ENCODE measurements around the gene SIGLEC15.
A peak's percentile ranks its signal among the peaks of the same experiment; 100 is the strongest.

The SIGLEC15 gene, protein sequence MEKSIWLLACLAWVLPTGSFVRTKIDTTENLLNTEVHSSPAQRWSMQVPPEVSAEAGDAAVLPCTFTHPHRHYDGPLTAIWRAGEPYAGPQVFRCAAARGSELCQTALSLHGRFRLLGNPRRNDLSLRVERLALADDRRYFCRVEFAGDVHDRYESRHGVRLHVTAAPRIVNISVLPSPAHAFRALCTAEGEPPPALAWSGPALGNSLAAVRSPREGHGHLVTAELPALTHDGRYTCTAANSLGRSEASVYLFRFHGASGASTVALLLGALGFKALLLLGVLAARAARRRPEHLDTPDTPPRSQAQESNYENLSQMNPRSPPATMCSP

DNA sequence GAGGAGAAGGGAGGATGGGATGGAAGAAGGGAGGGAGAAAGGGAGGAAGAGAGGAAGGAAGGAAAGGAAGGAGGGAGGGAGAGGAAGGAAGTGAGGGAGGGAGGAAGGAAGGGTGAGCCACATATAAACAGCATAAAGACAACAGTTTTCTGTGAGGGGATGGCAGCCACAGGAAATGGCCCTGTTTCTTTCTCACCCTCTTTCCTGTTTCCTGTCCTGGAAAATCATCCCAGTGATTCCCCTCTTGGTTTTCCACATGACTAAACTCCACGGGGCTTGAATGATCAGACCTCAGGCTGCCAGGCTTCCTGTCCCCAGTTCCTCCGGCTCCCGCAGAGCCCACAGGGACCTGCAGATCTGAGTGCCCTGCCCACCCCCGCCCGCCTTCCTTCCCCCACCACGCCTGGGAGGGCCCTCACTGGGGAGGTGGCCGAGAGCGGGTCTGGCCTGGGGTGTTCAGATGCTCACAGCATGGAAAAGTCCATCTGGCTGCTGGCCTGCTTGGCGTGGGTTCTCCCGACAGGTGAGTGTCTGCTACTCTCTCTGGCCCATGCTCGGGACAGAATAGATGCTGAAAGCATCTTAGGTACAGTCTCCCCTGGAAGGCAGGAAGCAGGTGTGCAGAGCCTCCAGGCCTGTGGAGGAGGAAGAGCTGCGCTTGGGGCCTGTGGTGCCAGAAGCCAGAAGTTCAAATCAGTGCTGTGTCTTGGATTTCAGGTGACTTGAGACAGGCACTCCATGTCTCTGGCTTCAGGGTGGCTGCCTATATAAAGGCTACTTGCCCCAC is at the start of gene SIGLEC15:
Gene SIGLEC15, plus strand, starts transcription at position 418 of the 787 bp plus-strand sequence. Its CDS starts 54 bp downstream, at position 472.
- TF ChIP-seq JUND (IDR thresholded peaks at IDR 0.05; ENCODE audit: low read depth) = no peak
- in situ Hi-C loops (cut with HindIII; ENCODE audit: low pct_unique_long_range_greater_than_20kb, low sequenced_read_pairs) = no loop called here
- no peak for DNase-seq (ENCODE audit: low read depth in 1 of 2, low spot score in 1 of 2)

DNA sequence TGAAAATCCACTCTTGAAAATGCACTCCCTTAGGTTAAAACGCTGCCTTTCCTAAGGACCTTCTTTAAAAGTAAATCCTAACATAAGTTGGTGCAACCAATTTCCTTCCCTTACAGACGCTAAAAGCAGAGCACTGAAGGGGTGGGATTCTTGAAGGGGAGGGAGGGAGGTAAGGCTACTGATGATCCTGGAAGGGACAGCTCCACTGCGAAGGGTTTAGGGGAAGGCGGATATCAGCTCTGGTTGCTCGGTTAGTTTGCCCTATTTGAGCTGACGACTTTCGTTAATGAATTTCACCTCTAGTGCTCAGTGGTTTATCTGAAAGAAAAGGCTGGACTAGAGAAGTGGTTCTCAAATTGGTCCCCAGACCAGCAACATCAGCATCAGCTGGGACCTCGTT is 49.7 kb upstream of the SIGLEC15 start:
- no peak for TF ChIP-seq JUND (IDR thresholded peaks at IDR 0.05; ENCODE audit: low read depth)
- DNase-seq (ENCODE audit: low read depth in 1 of 2, low spot score in 1 of 2) = no peak
- in situ Hi-C loops (cut with HindIII; ENCODE audit: low pct_unique_long_range_greater_than_20kb, low sequenced_read_pairs) = no loop called here

DNA sequence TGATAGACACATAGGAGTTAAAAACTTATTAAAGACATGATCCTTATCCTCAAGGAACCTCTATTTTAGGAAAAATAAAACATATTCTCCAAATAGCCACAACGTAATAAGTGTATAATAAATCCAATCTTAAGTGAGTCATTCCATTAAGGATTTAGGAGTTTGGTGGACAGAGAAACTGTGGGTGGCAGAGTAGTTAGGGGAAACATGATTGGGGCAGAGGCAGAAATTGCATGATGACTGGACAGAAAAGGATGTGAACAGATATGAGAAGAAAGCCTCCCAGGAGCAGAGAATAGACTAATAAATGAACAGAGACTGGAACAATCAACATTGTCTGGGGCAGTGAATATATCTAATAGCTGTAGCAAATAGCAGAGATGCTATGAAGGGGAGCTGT is 48.1 kb upstream of the SIGLEC15 start:
- DNase-seq (ENCODE audit: low read depth in 1 of 2, low spot score in 1 of 2) = no peak
- in situ Hi-C loops (cut with HindIII; ENCODE audit: low pct_unique_long_range_greater_than_20kb, low sequenced_read_pairs) = no loop called here
- TF ChIP-seq JUND (IDR thresholded peaks at IDR 0.05; ENCODE audit: low read depth) = no peak

GRCh38 chr18:45780568-45780967 is 44.9 kb upstream of the SIGLEC15 start:
- TF ChIP-seq JUND (IDR thresholded peaks at IDR 0.05; ENCODE audit: low read depth) = no peak
- in situ Hi-C loops (cut with HindIII; ENCODE audit: low pct_unique_long_range_greater_than_20kb, low sequenced_read_pairs) = no loop called here
- peak in 1 of 2 experiments; percentile 56 for DNase-seq (ENCODE audit: low read depth in 1 of 2, low spot score in 1 of 2)

- TF ChIP-seq JUND (IDR thresholded peaks at IDR 0.05; ENCODE audit: low read depth) = no peak
- peak in 1 of 2 experiments; percentile 62 for DNase-seq (ENCODE audit: low read depth in 1 of 2, low spot score in 1 of 2)
- in situ Hi-C loops (cut with HindIII; ENCODE audit: low pct_unique_long_range_greater_than_20kb, low sequenced_read_pairs) = no loop called here
Measured at GRCh38 chr18:45782662-45783061, 42.8 kb upstream of the SIGLEC15 start.

GRCh38 chr18:45783097-45784075 is 42.1 kb upstream of the SIGLEC15 start:
- no peak for TF ChIP-seq JUND (IDR thresholded peaks at IDR 0.05; ENCODE audit: low read depth)
- peak in 1 of 2 experiments; percentile 44 for DNase-seq (ENCODE audit: low read depth in 1 of 2, low spot score in 1 of 2)
- in situ Hi-C loops (cut with HindIII; ENCODE audit: low pct_unique_long_range_greater_than_20kb, low sequenced_read_pairs) = no loop called here

GRCh38 chr18:45785134-45785533 is 40.3 kb upstream of the SIGLEC15 start:
- no peak for TF ChIP-seq JUND (IDR thresholded peaks at IDR 0.05; ENCODE audit: low read depth)
- in situ Hi-C loops (cut with HindIII; ENCODE audit: low pct_unique_long_range_greater_than_20kb, low sequenced_read_pairs) = no loop called here
- DNase-seq (ENCODE audit: low read depth in 1 of 2, low spot score in 1 of 2) = no peak

DNA sequence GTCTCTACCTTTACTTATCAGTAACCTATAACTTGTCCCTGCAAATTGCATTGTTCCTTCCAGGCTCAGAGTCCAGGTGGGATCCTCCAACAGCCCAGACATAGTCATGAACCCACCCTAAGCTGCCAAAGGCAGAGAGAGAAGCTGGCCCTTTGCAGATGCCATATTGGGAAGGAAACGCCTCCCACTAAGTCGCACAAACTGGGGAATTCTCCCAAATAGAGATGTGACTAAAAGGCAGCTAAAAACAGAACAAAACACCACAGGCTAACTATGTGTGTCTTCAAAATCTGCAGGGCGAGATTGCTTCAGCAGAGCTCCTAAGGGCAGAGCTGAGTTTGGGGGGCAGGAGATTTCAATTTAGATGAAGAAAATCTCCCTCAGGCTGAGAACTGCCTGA is 38.5 kb upstream of the SIGLEC15 start:
- in situ Hi-C loops (cut with HindIII; ENCODE audit: low pct_unique_long_range_greater_than_20kb, low sequenced_read_pairs) = no loop called here
- DNase-seq (ENCODE audit: low read depth in 1 of 2, low spot score in 1 of 2) = no peak
- TF ChIP-seq JUND (IDR thresholded peaks at IDR 0.05; ENCODE audit: low read depth) = no peak

GRCh38 chr18:45787346-45787745 is 38.1 kb upstream of the SIGLEC15 start:
- no peak for DNase-seq (ENCODE audit: low read depth in 1 of 2, low spot score in 1 of 2)
- TF ChIP-seq JUND (IDR thresholded peaks at IDR 0.05; ENCODE audit: low read depth) = no peak
- in situ Hi-C loops (cut with HindIII; ENCODE audit: low pct_unique_long_range_greater_than_20kb, low sequenced_read_pairs) = no loop called here

DNA sequence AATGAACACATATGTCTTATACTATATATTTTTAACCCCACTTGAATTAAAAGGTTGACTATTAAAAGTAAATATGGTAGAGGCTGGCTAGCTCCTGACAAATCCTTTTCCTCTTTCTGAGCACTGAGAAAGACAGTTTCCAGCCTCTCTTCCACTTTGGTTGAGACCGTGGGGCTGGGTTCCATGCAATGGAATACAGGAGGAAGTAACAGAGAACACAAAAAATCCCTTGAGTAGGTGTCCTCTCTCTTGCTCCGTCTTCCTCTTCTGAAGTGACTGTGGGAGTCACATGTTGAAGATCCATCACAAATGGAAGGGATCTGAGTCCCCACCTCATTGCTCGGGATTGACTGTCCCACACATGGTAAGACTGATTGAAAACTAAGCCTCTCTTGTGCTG is 36.6 kb upstream of the SIGLEC15 start:
- in situ Hi-C loops (cut with HindIII; ENCODE audit: low pct_unique_long_range_greater_than_20kb, low sequenced_read_pairs) = no loop called here
- no peak for TF ChIP-seq JUND (IDR thresholded peaks at IDR 0.05; ENCODE audit: low read depth)
- no peak for DNase-seq (ENCODE audit: low read depth in 1 of 2, low spot score in 1 of 2)

- in situ Hi-C loops (cut with HindIII; ENCODE audit: low pct_unique_long_range_greater_than_20kb, low sequenced_read_pairs) = no loop called here
Measured at GRCh38 chr18:45792506-45793263, 32.8 kb upstream of the SIGLEC15 start.

More at GRCh38 chr18:45792506-45793263, 32.8 kb upstream of the SIGLEC15 start:
- TF ChIP-seq JUND (IDR thresholded peaks at IDR 0.05; ENCODE audit: low read depth) = no peak
- DNase-seq (ENCODE audit: low read depth in 1 of 2, low spot score in 1 of 2) = no peak
